Measurements from ENCODE around the gene GUCA1C. TPM values are rescaled to one million over a fixed set of nuclear protein-coding genes. Genes with fewer than 3 reads are reported as not detected.

The GUCA1C gene
- polyA plus RNA-seq, 1 donor (not counting 4 experiments of a cell fraction or from before 2014, with no cell fraction given): 0.26 TPM

- Histone ChIP-seq H3K9me1 (ENCODE audit: control insufficient read depth, extremely low read depth, insufficient read depth, low read length) (no peaks in the 10 kb centered on the region), H3K9me3 (ENCODE audit: control insufficient read depth, low read depth, low read length) (no peaks in the 10 kb centered on the region), H3K27me3 (ENCODE audit: control insufficient read depth, extremely low read depth, insufficient read depth, low read length) (no peaks in the 10 kb centered on the region), H2AFZ (ENCODE audit: control insufficient read depth, low read length) (peak overlapping the region; percentile 92), H3K27ac (ENCODE audit: control insufficient read depth, insufficient read depth, low read length) (peak overlapping the region; percentile 72), H4K20me1 (ENCODE audit: control insufficient read depth, extremely low read depth, insufficient read depth, low read length) (no peaks in the 10 kb centered on the region), H3K4me1 (ENCODE audit: control insufficient read depth, extremely low read depth, insufficient read depth, low read length) (peaks cover 26% of the 10 kb centered on the region), H3K36me3 (ENCODE audit: control insufficient read depth in 2 of 2, extremely low read depth in 1 of 2, insufficient read depth in 2 of 2, low read length in 2 of 2) (no peaks in the 10 kb centered on the region), H3K79me2 (ENCODE audit: control insufficient read depth, insufficient read depth, low read length) (no peaks in the 10 kb centered on the region), H3K9ac (ENCODE audit: control insufficient read depth, extremely low read depth, insufficient read depth, low read length) (peak overlapping the region; percentile 35), H3K4me3 (ENCODE audit: control insufficient read depth in 2 of 3, extremely low read depth in 1 of 3, insufficient read depth in 2 of 3, low read depth in 1 of 3, low read length in 3 of 3) (peak overlapping the region in 2 of 3 experiments; percentile 44 to 46), H3K4me2 (ENCODE audit: control insufficient read depth, extremely low read depth, insufficient read depth, low read depth, low read length) (peak overlapping the region; percentile 91)
- dilution Hi-C loops (cut with MboI; ENCODE audit: extremely low pct_ligation_motif_present, low sequenced_read_pairs): no loop called here
- FAIRE-seq (no peak), DNase-seq (ENCODE audit: low read depth, low spot score) (no peak)
- TF ChIP-seq CTCF (optimal IDR thresholded peaks at IDR 0.05 in 1 of 3, IDR thresholded peaks at IDR 0.05 in 1 of 3, conservative IDR thresholded peaks at IDR 0.05 in 1 of 3; ENCODE audit: extremely low read depth in 1 of 3, insufficient read depth in 2 of 3, low read length in 3 of 3) (no peak), EZH2 (IDR thresholded peaks at IDR 0.05; ENCODE audit: low read length) (no peak)
Observed at GRCh38 chr3:108953210-108953609, 469 bp downstream of the GUCA1C start.

GRCh38 chr3:108951820-108952501 is 1.7 kb downstream of the GUCA1C start:
- Histone ChIP-seq H3K36me3 (ENCODE audit: control insufficient read depth in 2 of 2, extremely low read depth in 1 of 2, insufficient read depth in 2 of 2, low read length in 2 of 2) (no peaks in the 10 kb centered on the region), H3K9me3 (ENCODE audit: control insufficient read depth, low read depth, low read length) (no peaks in the 10 kb centered on the region), H3K4me1 (ENCODE audit: control insufficient read depth, extremely low read depth, insufficient read depth, low read length) (peaks cover 29% of the 10 kb centered on the region), H3K4me3 (ENCODE audit: control insufficient read depth in 2 of 3, extremely low read depth in 1 of 3, insufficient read depth in 2 of 3, low read depth in 1 of 3, low read length in 3 of 3) (no peak overlapping the region), H3K9ac (ENCODE audit: control insufficient read depth, extremely low read depth, insufficient read depth, low read length) (no peak overlapping the region), H3K27me3 (ENCODE audit: control insufficient read depth, extremely low read depth, insufficient read depth, low read length) (no peaks in the 10 kb centered on the region), H3K4me2 (ENCODE audit: control insufficient read depth, extremely low read depth, insufficient read depth, low read depth, low read length) (peak overlapping the region; percentile 19), H3K27ac (ENCODE audit: control insufficient read depth, insufficient read depth, low read length) (no peak overlapping the region), H4K20me1 (ENCODE audit: control insufficient read depth, extremely low read depth, insufficient read depth, low read length) (no peaks in the 10 kb centered on the region), H2AFZ (ENCODE audit: control insufficient read depth, low read length) (peak overlapping the region; percentile 78), H3K79me2 (ENCODE audit: control insufficient read depth, insufficient read depth, low read length) (no peaks in the 10 kb centered on the region), H3K9me1 (ENCODE audit: control insufficient read depth, extremely low read depth, insufficient read depth, low read length) (no peaks in the 10 kb centered on the region)
- dilution Hi-C loops (cut with MboI; ENCODE audit: extremely low pct_ligation_motif_present, low sequenced_read_pairs): no loop called here
- DNase-seq (ENCODE audit: low read depth, low spot score) (no peak), FAIRE-seq (peak; percentile 80)
- no peak for TF ChIP-seq CTCF (optimal IDR thresholded peaks at IDR 0.05 in 1 of 3, IDR thresholded peaks at IDR 0.05 in 1 of 3, conservative IDR thresholded peaks at IDR 0.05 in 1 of 3; ENCODE audit: extremely low read depth in 1 of 3, insufficient read depth in 2 of 3, low read length in 3 of 3)
- no peak for TF ChIP-seq EZH2 (IDR thresholded peaks at IDR 0.05; ENCODE audit: low read length)
